ENCODE measurements around the gene PXN. TPM values are rescaled to one million over a fixed set of nuclear protein-coding genes. Genes with fewer than 3 reads are reported as not detected.

The PXN gene
- total and polyA plus RNA-seq, 10 of the 15 experiments (the other 5 are each of a cell fraction or from before 2014, with no cell fraction given) = 1.0 to 32.0 (median 11.5) TPM

DNA sequence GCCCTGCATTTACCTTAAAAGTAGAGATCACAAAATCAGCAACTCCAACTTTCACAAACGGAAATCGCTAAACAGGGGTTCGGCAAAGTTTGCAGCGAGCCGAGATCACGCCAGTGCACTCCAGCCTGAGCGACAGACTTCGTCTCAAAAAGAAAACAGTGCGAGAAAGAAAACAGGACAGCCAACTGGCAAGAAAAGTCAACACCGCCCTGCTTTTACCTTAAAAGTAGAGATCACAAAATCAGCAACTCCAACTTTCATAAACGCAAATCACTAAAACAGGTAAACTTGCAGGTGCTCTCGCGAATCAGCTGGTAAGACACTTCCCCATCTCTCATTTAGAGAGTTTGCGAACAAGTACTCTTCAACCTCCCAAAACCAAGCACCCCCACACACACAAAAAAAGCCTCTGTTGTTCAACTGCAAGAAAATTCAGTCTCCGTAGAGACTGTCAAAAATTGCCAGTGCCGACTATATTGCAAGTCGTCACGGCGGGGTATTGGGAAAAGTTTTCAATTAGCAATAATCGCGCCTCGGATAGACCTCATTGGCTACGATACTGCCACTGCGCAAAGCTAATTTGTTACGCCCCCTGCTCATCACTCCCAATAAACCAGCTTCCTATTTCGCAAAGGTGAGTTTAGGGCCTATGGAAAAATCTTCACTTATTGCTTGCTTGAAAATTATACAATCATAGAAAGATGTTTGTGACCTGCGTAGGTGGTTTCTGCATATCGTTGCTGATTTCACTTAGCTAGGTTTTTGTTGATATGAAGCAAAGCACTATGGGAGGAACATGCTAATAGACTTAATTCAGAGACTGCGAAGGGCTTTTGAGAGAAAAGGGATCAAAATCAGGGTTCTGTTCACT lies 27.4 kb upstream of the PXN start, which contains the start of gene RNU4-1 (continued):
- TF ChIP-seq NRF1 (conservative IDR thresholded peaks at IDR 0.05; ENCODE audit: low read depth, low read length) = no peak
- TF ChIP-seq SMAD1 (IDR thresholded peaks at IDR 0.05; ENCODE audit: low read depth, partially characterized antibody) = peak; percentile 98
- TF ChIP-seq ATF7 (IDR thresholded peaks at IDR 0.05; ENCODE audit: low read depth) = peak; percentile 66
- TF ChIP-seq MXI1 (IDR thresholded peaks at IDR 0.05; ENCODE audit: low read depth, low read length) = no peak
- TF ChIP-seq NR2C2 (IDR thresholded peaks at IDR 0.05; ENCODE audit: borderline replicate concordance, control insufficient read depth, insufficient read length, low read depth) = no peak
- TF ChIP-seq, protein P1, sequence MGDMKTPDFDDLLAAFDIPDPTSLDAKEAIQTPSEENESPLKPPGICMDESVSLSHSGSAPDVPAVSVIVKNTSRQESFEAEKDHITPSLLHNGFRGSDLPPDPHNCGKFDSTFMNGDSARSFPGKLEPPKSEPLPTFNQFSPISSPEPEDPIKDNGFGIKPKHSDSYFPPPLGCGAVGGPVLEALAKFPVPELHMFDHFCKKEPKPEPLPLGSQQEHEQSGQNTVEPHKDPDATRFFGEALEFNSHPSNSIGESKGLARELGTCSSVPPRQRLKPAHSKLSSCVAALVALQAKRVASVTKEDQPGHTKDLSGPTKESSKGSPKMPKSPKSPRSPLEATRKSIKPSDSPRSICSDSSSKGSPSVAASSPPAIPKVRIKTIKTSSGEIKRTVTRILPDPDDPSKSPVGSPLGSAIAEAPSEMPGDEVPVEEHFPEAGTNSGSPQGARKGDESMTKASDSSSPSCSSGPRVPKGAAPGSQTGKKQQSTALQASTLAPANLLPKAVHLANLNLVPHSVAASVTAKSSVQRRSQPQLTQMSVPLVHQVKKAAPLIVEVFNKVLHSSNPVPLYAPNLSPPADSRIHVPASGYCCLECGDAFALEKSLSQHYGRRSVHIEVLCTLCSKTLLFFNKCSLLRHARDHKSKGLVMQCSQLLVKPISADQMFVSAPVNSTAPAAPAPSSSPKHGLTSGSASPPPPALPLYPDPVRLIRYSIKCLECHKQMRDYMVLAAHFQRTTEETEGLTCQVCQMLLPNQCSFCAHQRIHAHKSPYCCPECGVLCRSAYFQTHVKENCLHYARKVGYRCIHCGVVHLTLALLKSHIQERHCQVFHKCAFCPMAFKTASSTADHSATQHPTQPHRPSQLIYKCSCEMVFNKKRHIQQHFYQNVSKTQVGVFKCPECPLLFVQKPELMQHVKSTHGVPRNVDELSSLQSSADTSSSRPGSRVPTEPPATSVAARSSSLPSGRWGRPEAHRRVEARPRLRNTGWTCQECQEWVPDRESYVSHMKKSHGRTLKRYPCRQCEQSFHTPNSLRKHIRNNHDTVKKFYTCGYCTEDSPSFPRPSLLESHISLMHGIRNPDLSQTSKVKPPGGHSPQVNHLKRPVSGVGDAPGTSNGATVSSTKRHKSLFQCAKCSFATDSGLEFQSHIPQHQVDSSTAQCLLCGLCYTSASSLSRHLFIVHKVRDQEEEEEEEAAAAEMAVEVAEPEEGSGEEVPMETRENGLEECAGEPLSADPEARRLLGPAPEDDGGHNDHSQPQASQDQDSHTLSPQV (IDR thresholded peaks at IDR 0.05) = no peak
- TF ChIP-seq, protein P2, sequence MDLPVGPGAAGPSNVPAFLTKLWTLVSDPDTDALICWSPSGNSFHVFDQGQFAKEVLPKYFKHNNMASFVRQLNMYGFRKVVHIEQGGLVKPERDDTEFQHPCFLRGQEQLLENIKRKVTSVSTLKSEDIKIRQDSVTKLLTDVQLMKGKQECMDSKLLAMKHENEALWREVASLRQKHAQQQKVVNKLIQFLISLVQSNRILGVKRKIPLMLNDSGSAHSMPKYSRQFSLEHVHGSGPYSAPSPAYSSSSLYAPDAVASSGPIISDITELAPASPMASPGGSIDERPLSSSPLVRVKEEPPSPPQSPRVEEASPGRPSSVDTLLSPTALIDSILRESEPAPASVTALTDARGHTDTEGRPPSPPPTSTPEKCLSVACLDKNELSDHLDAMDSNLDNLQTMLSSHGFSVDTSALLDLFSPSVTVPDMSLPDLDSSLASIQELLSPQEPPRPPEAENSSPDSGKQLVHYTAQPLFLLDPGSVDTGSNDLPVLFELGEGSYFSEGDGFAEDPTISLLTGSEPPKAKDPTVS (IDR thresholded peaks at IDR 0.05; ENCODE audit: low read depth, low read length) = no peak; the same call in 1 of the 2 replicates
- TF ChIP-seq, protein P3, sequence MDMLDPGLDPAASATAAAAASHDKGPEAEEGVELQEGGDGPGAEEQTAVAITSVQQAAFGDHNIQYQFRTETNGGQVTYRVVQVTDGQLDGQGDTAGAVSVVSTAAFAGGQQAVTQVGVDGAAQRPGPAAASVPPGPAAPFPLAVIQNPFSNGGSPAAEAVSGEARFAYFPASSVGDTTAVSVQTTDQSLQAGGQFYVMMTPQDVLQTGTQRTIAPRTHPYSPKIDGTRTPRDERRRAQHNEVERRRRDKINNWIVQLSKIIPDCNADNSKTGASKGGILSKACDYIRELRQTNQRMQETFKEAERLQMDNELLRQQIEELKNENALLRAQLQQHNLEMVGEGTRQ (IDR thresholded peaks at IDR 0.05; ENCODE audit: borderline replicate concordance, low read depth, low read length) = no peak
- TF ChIP-seq IRF4 (IDR thresholded peaks at IDR 0.05; ENCODE audit: low read depth, low read length) = peak; percentile 65; the same call in 1 of the 2 replicates
- peak in 1 of 2 experiments; percentile 77; a peak in 1 of 4 replicates for TF ChIP-seq ETV6 (conservative IDR thresholded peaks at IDR 0.05 in 1 of 2, IDR thresholded peaks at IDR 0.05 in 1 of 2; ENCODE audit: borderline replicate concordance in 1 of 2, low read depth in 1 of 2)
- TF ChIP-seq PML (IDR thresholded peaks at IDR 0.05; ENCODE audit: low read length) = peak; percentile 100
- TF ChIP-seq KDM1A (IDR thresholded peaks at IDR 0.05; ENCODE audit: borderline replicate concordance) = no peak
- TF ChIP-seq ZNF24 (IDR thresholded peaks at IDR 0.05) = peak; percentile 65; the same call in 1 of the 2 replicates
- no peak for TF ChIP-seq ZNF274 (IDR thresholded peaks at IDR 0.05; ENCODE audit: insufficient read depth, insufficient read length)
- TF ChIP-seq, protein P4, sequence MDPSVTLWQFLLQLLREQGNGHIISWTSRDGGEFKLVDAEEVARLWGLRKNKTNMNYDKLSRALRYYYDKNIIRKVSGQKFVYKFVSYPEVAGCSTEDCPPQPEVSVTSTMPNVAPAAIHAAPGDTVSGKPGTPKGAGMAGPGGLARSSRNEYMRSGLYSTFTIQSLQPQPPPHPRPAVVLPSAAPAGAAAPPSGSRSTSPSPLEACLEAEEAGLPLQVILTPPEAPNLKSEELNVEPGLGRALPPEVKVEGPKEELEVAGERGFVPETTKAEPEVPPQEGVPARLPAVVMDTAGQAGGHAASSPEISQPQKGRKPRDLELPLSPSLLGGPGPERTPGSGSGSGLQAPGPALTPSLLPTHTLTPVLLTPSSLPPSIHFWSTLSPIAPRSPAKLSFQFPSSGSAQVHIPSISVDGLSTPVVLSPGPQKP (IDR thresholded peaks at IDR 0.05; ENCODE audit: low read depth, low read length) = no peak
- TF ChIP-seq, protein P5, sequence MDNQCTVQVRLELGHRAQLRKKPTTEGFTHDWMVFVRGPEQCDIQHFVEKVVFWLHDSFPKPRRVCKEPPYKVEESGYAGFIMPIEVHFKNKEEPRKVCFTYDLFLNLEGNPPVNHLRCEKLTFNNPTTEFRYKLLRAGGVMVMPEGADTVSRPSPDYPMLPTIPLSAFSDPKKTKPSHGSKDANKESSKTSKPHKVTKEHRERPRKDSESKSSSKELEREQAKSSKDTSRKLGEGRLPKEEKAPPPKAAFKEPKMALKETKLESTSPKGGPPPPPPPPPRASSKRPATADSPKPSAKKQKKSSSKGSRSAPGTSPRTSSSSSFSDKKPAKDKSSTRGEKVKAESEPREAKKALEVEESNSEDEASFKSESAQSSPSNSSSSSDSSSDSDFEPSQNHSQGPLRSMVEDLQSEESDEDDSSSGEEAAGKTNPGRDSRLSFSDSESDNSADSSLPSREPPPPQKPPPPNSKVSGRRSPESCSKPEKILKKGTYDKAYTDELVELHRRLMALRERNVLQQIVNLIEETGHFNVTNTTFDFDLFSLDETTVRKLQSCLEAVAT (IDR thresholded peaks at IDR 0.05) = peak; percentile 86
- peak; percentile 100 for TF ChIP-seq SMAD5 (IDR thresholded peaks at IDR 0.05; ENCODE audit: low read depth)
- TF ChIP-seq EGR1 (IDR thresholded peaks at IDR 0.05; ENCODE audit: borderline replicate concordance in 1 of 2, low read depth in 2 of 2, low read length in 2 of 2) = peak; percentile 36 to 92
- peak; percentile 99 for TF ChIP-seq HDAC6 (IDR thresholded peaks at IDR 0.05; ENCODE audit: unreplicated experiment)
- TF ChIP-seq NBN (IDR thresholded peaks at IDR 0.05) = peak; percentile 95
